H9 (cell line): ENCODE results near the gene AATK. TPM values are rescaled to one million over a fixed set of nuclear protein-coding genes. Genes with fewer than 3 reads are reported as not detected.

Experiments
- DNase-seq: peaks from one replicate; pipeline ENCODE4 v3.0.0-alpha.2; 2017
- H2AFZ ChIP-seq: one replicate; pipeline ENCODE4 v1.6.1; 2013; ENCODE audit warnings: mild to moderate bottlenecking, low read length, control low read depth, moderate library complexity
- H2AK5ac ChIP-seq: 2 replicates; pipeline ENCODE4 v1.6.1; 2013; ENCODE audit warnings: low read length, control low read depth, mixed read lengths; ENCODE audit not compliant: insufficient read length
- H2BK120ac ChIP-seq: one replicate; pipeline ENCODE4 v1.6.1; 2013; ENCODE audit warnings: low read depth, mild to moderate bottlenecking, low read length, control low read depth, inconsistent platforms; ENCODE audit not compliant: poor library complexity, severe bottlenecking
- H2BK12ac ChIP-seq: 2 replicates; pipeline ENCODE4 v1.6.1; 2013; ENCODE audit warnings: low read length, control low read depth, mixed read lengths, low read depth; ENCODE audit not compliant: insufficient read length
- H2BK15ac ChIP-seq: 2 replicates; pipeline ENCODE4 v1.6.1; 2013; ENCODE audit warnings: low read depth, low read length, control low read depth
- H2BK20ac ChIP-seq: one replicate; pipeline ENCODE4 v1.6.1; 2013; ENCODE audit warnings: low read depth, mild to moderate bottlenecking, low read length, control low read depth, inconsistent platforms; ENCODE audit not compliant: poor library complexity, severe bottlenecking
- H2BK5ac ChIP-seq: 2 replicates; pipeline ENCODE4 v1.6.1; 2013; ENCODE audit warnings: low read length, control low read depth, mixed read lengths; ENCODE audit not compliant: insufficient read length
- H3K14ac ChIP-seq: 2 replicates; pipeline ENCODE4 v1.6.1; 2013; ENCODE audit warnings: low read length, control low read depth; ENCODE audit not compliant: insufficient read depth
- H3K18ac ChIP-seq: 2 replicates; pipeline ENCODE4 v1.6.1; 2013; ENCODE audit warnings: low read depth, mild to moderate bottlenecking, mixed read lengths, low read length, control low read depth; ENCODE audit not compliant: insufficient read length
- H3K23ac ChIP-seq: 2 replicates; pipeline ENCODE4 v1.6.1; 2013; ENCODE audit warnings: low read length, control low read depth, mixed read lengths, low read depth; ENCODE audit not compliant: insufficient read length
- H3K23me2 ChIP-seq: 2 replicates; pipeline ENCODE4 v1.6.1; 2013; ENCODE audit warnings: low read depth, mild to moderate bottlenecking, mixed read lengths, low read length, control low read depth; ENCODE audit not compliant: insufficient read length, poor library complexity, severe bottlenecking
- H3K27ac ChIP-seq: 2 replicates; pipeline ENCODE4 v1.5.1; 2013; ENCODE audit warnings: low read length, control low read depth, mixed read lengths, low read depth; ENCODE audit not compliant: insufficient read length
- H3K27me3 ChIP-seq: 2 replicates; pipeline ENCODE4 v1.6.1; 2013; ENCODE audit warnings: low read length, control low read depth, inconsistent platforms; ENCODE audit not compliant: insufficient read depth
- H3K4ac ChIP-seq: 2 replicates; pipeline ENCODE4 v1.6.1; 2013; ENCODE audit warnings: low read depth, mild to moderate bottlenecking, control low read depth, inconsistent platforms, low read length, moderate library complexity
- H3K4me1 ChIP-seq: 2 replicates; pipeline ENCODE4 v1.6.1; 2013; ENCODE audit warnings: low read length, control low read depth, inconsistent platforms; ENCODE audit not compliant: insufficient read depth
- H3K4me2 ChIP-seq: 2 replicates; pipeline ENCODE4 v1.6.1; 2013; ENCODE audit warnings: low read length, control low read depth, mixed read lengths; ENCODE audit not compliant: insufficient read length, insufficient read depth
- H3K56ac ChIP-seq: 2 replicates; pipeline ENCODE4 v1.6.1; 2013; ENCODE audit warnings: low read depth, mild to moderate bottlenecking, mixed read lengths, low read length, control low read depth; ENCODE audit not compliant: insufficient read length
- H3K79me1 ChIP-seq: 2 replicates; pipeline ENCODE4 v1.6.1; 2013; ENCODE audit warnings: low read depth, mild to moderate bottlenecking, moderate library complexity, low read length, control low read depth, inconsistent platforms; ENCODE audit not compliant: insufficient read depth, poor library complexity, severe bottlenecking
- H3K79me2 ChIP-seq: 2 replicates; pipeline ENCODE4 v1.6.1; 2013; ENCODE audit warnings: low read length, control low read depth, inconsistent platforms; ENCODE audit not compliant: insufficient read depth
- H3K9ac ChIP-seq: 2 replicates; pipeline ENCODE4 v1.6.1; 2013; ENCODE audit warnings: low read length, control low read depth, mixed read lengths; ENCODE audit not compliant: insufficient read length; ENCODE audit errors: extremely low read depth
- H3K9me3 ChIP-seq: one replicate; pipeline ENCODE4 v1.6.1; 2013; ENCODE audit warnings: low read depth, low read length, inconsistent platforms; ENCODE audit not compliant: control insufficient read depth
- H3T11ph ChIP-seq: one replicate; pipeline ENCODE4 v1.6.1; 2013; ENCODE audit warnings: mild to moderate bottlenecking, low read length, control low read depth, inconsistent platforms
- H4K20me1 ChIP-seq: one replicate; pipeline ENCODE4 v1.6.1; 2013; ENCODE audit not compliant: control insufficient read depth, insufficient read length, insufficient read depth
- H4K5ac ChIP-seq: 2 replicates; pipeline ENCODE4 v1.6.1; 2013; ENCODE audit warnings: low read depth, mild to moderate bottlenecking, mixed read lengths, low read length, control low read depth; ENCODE audit not compliant: insufficient read length
- H4K8ac ChIP-seq: replicated peaks from 2 replicates; pipeline ENCODE4 v1.6.1; 2013; ENCODE audit warnings: low read length, control low read depth, mixed read lengths, low read depth; ENCODE audit not compliant: insufficient read length
- H4K91ac ChIP-seq: 2 replicates; pipeline ENCODE4 v1.6.1; 2013; ENCODE audit warnings: low read depth, mild to moderate bottlenecking, moderate library complexity, mixed read lengths, low read length, control low read depth; ENCODE audit not compliant: insufficient read length
- H3K27ac Mint-ChIP-seq, 3 experiments: 2 replicates in 2 of 3; 3 replicates in 1 of 3; pipeline ENCODE4 v1.8.0; 2020 to 2021; ENCODE audit warnings: mixed read lengths in 3 of 3, mild to moderate bottlenecking in 1 of 3, moderate library complexity in 1 of 3
- H3K27me3 Mint-ChIP-seq: 2 replicates; pipeline ENCODE4 v1.8.0; 2021; ENCODE audit warnings: low read depth, mild to moderate bottlenecking, moderate library complexity, mixed read lengths
- H3K36me3 Mint-ChIP-seq, 3 experiments: 2 replicates in 2 of 3; 3 replicates in 1 of 3; pipeline ENCODE4 v1.8.0; 2020 to 2021; ENCODE audit warnings: low read depth in 3 of 3, mixed read lengths in 3 of 3; ENCODE audit not compliant: insufficient read depth in 1 of 3
- H3K4me1 Mint-ChIP-seq, 2 experiments: 2 replicates each; pipeline ENCODE4 v1.8.0; 2020; ENCODE audit warnings: mixed read lengths in 2 of 2
- H3K4me3 Mint-ChIP-seq, 2 experiments: 2 replicates in 1 of 2; 3 replicates in 1 of 2; pipeline ENCODE4 v1.8.0; 2020 to 2021; ENCODE audit warnings: mild to moderate bottlenecking in 2 of 2, mixed read lengths in 2 of 2, moderate library complexity in 1 of 2
- H3K9me3 Mint-ChIP-seq, 2 experiments: 2 replicates in 1 of 2; 3 replicates in 1 of 2; pipeline ENCODE4 v1.8.0; 2020; ENCODE audit warnings: mild to moderate bottlenecking in 2 of 2, mixed read lengths in 2 of 2, moderate library complexity in 1 of 2
- WGBS: extraction: QIAGEN DNeasy Blood & Tissue Kit; methylation state at CpG from one replicate; pipeline ENCODE4 v1.1.7; 2013; ENCODE audit warnings: missing lambda C conversion rate, low lambda C conversion rate, mixed read lengths; ENCODE audit not compliant: insufficient read length; ENCODE audit errors: extremely low coverage; 5-methylcytosine and 5-hydroxymethylcytosine counted together
- total RNA-seq: library from RNA; stranded (reverse); gene quantifications from 2 replicates; pipeline ENCODE4 v1.2.1, GENCODE V29; 2021
- TF ChIP-seq, protein P1 (sequence below): fragments of 200-600 bp; sonication (generic); conservative IDR thresholded peaks from 3 replicates; pipeline ENCODE4 v1.8.0; 2021; ENCODE audit warnings: antibody characterized with exemption, mild to moderate bottlenecking

The AATK gene
- total RNA-seq, 1 experiment from 2014 or later = 2.4 TPM

- Mint-ChIP-seq H3K9me3 (no peaks in the 10 kb centered on the region), H3K27me3 (no peaks in the 10 kb centered on the region; the same call in 1 of the 2 replicates), H3K36me3 (peaks cover 0 to 10% (median 6%) of the 10 kb centered on the region in 3 experiments; a peak in 3 of 7 replicates), H3K4me1 (peaks cover 5 to 10% of the 10 kb centered on the region in 2 experiments; a peak in 1 of 4 replicates), H3K27ac (peak overlapping the region in 1 of 3 experiments; percentile 79; a peak in 2 of 7 replicates), H3K4me3 (no peak overlapping the region)
- Histone ChIP-seq H3K4me2 (no peak overlapping the region), H2BK15ac (no peak overlapping the region), H2BK20ac (no peak overlapping the region), H3K56ac (no peak overlapping the region), H3K23ac (no peak overlapping the region), H3K79me1 (no peaks in the 10 kb centered on the region), H3K27ac (no peak overlapping the region), H2BK12ac (no peak overlapping the region), H4K8ac (no peak overlapping the region), H3K18ac (no peak overlapping the region), H4K20me1 (no peaks in the 10 kb centered on the region), H3T11ph (no peak overlapping the region), H3K4ac (no peak overlapping the region), H3K79me2 (no peaks in the 10 kb centered on the region), H3K14ac (no peak overlapping the region), H3K9ac (no peak overlapping the region), H4K5ac (no peak overlapping the region), H3K23me2 (no peaks in the 10 kb centered on the region), H3K4me1 (no peaks in the 10 kb centered on the region), H2BK120ac (no peak overlapping the region), H2BK5ac (no peak overlapping the region), H2AK5ac (no peak overlapping the region), H3K27me3 (no peaks in the 10 kb centered on the region), H3K9me3 (no peaks in the 10 kb centered on the region), H2AFZ (no peak overlapping the region), H4K91ac (no peak overlapping the region)
- no CpG with 5 or more reads among the region's 33 CpGs for WGBS
- TF ChIP-seq, protein P1, sequence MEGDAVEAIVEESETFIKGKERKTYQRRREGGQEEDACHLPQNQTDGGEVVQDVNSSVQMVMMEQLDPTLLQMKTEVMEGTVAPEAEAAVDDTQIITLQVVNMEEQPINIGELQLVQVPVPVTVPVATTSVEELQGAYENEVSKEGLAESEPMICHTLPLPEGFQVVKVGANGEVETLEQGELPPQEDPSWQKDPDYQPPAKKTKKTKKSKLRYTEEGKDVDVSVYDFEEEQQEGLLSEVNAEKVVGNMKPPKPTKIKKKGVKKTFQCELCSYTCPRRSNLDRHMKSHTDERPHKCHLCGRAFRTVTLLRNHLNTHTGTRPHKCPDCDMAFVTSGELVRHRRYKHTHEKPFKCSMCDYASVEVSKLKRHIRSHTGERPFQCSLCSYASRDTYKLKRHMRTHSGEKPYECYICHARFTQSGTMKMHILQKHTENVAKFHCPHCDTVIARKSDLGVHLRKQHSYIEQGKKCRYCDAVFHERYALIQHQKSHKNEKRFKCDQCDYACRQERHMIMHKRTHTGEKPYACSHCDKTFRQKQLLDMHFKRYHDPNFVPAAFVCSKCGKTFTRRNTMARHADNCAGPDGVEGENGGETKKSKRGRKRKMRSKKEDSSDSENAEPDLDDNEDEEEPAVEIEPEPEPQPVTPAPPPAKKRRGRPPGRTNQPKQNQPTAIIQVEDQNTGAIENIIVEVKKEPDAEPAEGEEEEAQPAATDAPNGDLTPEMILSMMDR = no peak
- DNase-seq = no peak
Observed at GRCh38 chr17:81082177-81083073, 83.6 kb downstream of the AATK start.
